Fibroblast of the conjunctiva (primary cell): Measurements from ENCODE around the gene DNM2.
"Not testable (repeated sequence)": the region's sequence is repeated elsewhere in the genome, so short reads cannot be mapped to it uniquely, and the experiment has no call there.

ENCODE experiments used
- DNase-seq: peaks from one replicate; pipeline ENCODE4 v3.0.0-alpha.2; 2010; ENCODE audit warnings: low read depth

Gene DNM2

GRCh38 chr19:10870501-10870954, 152.6 kb downstream of the DNM2 start:
- DNase-seq, result no peak

DNA sequence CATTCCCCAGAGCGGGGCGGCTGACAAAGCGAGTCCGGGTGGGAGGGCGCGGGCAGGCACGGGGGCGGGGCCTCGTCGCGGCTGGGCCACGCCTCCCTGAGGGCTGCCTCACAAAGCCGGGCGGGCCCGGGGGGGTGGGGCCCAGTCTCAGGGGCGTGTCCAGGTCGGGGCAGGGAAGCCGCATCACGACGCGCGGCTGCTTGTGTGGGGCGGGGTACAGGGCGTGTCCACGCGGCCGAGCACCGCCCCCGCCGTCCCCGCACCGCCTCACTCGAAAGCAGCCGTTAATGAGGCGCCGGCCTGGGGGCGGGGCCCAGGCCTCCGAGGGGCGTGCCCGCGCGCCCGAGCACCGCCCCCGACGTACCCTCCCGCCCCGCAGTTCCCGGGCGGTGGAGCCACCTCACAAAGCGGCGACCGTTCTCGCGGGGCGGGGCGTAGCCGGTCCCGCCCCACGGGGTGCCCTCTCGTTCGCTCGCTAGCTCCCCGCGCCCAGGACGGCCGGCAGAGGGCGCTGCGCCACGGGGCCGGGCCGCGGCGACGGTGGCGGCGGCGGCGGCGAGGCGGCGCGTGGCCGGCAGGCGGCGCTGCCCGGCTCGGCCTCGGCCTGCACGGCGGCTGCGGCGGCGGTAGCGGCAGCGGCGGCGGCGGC, 153.2 kb downstream of the DNM2 start, which contains the start of gene CARM1:
Gene CARM1 (plus strand): TSS at position 599 of the 649 bp plus-strand sequence. CDS start 150 bp downstream, outside the sequence.
- peak; percentile 98 for DNase-seq

DNA sequence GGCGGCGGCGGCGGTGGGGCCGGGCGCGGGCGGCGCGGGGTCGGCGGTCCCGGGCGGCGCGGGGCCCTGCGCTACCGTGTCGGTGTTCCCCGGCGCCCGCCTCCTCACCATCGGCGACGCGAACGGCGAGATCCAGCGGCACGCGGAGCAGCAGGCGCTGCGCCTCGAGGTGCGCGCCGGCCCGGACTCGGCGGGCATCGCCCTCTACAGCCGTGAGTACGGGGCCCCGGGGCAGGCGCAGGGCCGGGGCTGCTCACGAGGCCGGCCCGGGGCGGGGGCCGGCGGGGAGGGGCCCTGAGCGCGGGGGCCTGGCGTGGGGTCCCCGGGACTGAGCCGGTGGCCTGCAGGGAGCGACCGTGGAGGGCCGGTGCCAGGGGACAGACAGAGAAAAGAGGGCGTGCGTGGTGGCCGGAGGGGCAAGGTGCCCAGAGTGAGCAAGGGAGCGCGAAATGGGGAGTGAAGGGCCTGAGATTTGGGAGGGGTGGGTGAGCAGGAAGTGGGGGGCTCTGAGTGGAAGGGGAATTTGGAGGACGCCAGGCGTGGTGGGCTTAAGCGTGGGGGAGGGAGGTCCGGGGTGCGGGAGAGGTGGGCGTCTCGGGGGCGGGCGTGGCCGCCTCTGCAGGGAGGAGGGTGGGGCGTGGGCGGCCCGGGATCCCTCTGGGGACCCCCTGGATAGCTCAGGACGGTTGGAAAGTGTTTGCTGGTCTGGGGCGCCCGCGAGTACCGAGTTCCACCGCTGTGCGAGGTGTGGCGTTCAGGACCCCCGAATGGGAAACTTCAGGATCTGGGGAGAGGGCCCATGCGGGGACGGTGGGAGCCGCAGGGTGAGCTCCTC, 154.0 kb downstream of the DNM2 start:
- no peak for DNase-seq

- DNase-seq, result no peak
Observed at GRCh38 chr19:10872546-10873107, 154.7 kb downstream of the DNM2 start.

DNA sequence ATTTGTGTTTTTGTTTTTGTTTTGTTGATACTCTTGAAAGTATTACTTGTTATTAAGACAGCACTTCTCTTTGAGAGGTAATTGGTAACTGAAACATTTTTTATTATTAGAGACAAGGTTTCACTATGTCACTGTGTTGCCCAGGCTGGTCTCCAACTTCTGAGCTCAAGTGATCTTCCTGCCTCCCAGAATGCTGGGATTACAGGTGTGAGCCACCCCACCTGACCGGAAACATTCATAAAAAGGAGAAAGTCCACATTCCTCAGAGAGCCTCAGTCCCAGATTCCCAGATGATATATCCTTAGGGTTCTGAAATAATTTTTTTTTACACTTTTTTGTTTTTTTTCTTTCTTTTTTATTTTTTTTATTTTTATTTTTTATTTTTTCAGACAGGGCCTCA, 156.1 kb downstream of the DNM2 start:
- no peak for DNase-seq

GRCh38 chr19:10876459-10877240, 158.8 kb downstream of the DNM2 start:
- no peak for DNase-seq

- DNase-seq, result not testable (repeated sequence)
Observed at GRCh38 chr19:10877608-10878007, 159.7 kb downstream of the DNM2 start.

- DNase-seq, result no peak
Observed at GRCh38 chr19:10878253-10878652, 160.4 kb downstream of the DNM2 start.
